H9 (cell line): ENCODE measurements around the gene HECW1. TPM values are rescaled to one million over a fixed set of nuclear protein-coding genes. Genes with fewer than 3 reads are reported as not detected.

Source experiments
- DNase-seq: peaks from one replicate; pipeline ENCODE4 v3.0.0-alpha.2; 2017
- H2AFZ ChIP-seq: one replicate; pipeline ENCODE4 v1.6.1; 2013; ENCODE audit warnings: mild to moderate bottlenecking, low read length, control low read depth, moderate library complexity
- H2AK5ac ChIP-seq: 2 replicates; pipeline ENCODE4 v1.6.1; 2013; ENCODE audit warnings: low read length, control low read depth, mixed read lengths; ENCODE audit not compliant: insufficient read length
- H2BK120ac ChIP-seq: one replicate; pipeline ENCODE4 v1.6.1; 2013; ENCODE audit warnings: low read depth, mild to moderate bottlenecking, low read length, control low read depth, inconsistent platforms; ENCODE audit not compliant: poor library complexity, severe bottlenecking
- H2BK12ac ChIP-seq: 2 replicates; pipeline ENCODE4 v1.6.1; 2013; ENCODE audit warnings: low read length, control low read depth, mixed read lengths, low read depth; ENCODE audit not compliant: insufficient read length
- H2BK15ac ChIP-seq: 2 replicates; pipeline ENCODE4 v1.6.1; 2013; ENCODE audit warnings: low read depth, low read length, control low read depth
- H2BK20ac ChIP-seq: one replicate; pipeline ENCODE4 v1.6.1; 2013; ENCODE audit warnings: low read depth, mild to moderate bottlenecking, low read length, control low read depth, inconsistent platforms; ENCODE audit not compliant: poor library complexity, severe bottlenecking
- H2BK5ac ChIP-seq: 2 replicates; pipeline ENCODE4 v1.6.1; 2013; ENCODE audit warnings: low read length, control low read depth, mixed read lengths; ENCODE audit not compliant: insufficient read length
- H3K14ac ChIP-seq: 2 replicates; pipeline ENCODE4 v1.6.1; 2013; ENCODE audit warnings: low read length, control low read depth; ENCODE audit not compliant: insufficient read depth
- H3K18ac ChIP-seq: 2 replicates; pipeline ENCODE4 v1.6.1; 2013; ENCODE audit warnings: low read depth, mild to moderate bottlenecking, mixed read lengths, low read length, control low read depth; ENCODE audit not compliant: insufficient read length
- H3K23ac ChIP-seq: 2 replicates; pipeline ENCODE4 v1.6.1; 2013; ENCODE audit warnings: low read length, control low read depth, mixed read lengths, low read depth; ENCODE audit not compliant: insufficient read length
- H3K23me2 ChIP-seq: 2 replicates; pipeline ENCODE4 v1.6.1; 2013; ENCODE audit warnings: low read depth, mild to moderate bottlenecking, mixed read lengths, low read length, control low read depth; ENCODE audit not compliant: insufficient read length, poor library complexity, severe bottlenecking
- H3K27ac ChIP-seq: 2 replicates; pipeline ENCODE4 v1.5.1; 2013; ENCODE audit warnings: low read length, control low read depth, mixed read lengths, low read depth; ENCODE audit not compliant: insufficient read length
- H3K27me3 ChIP-seq: 2 replicates; pipeline ENCODE4 v1.6.1; 2013; ENCODE audit warnings: low read length, control low read depth, inconsistent platforms; ENCODE audit not compliant: insufficient read depth
- H3K4ac ChIP-seq: 2 replicates; pipeline ENCODE4 v1.6.1; 2013; ENCODE audit warnings: low read depth, mild to moderate bottlenecking, control low read depth, inconsistent platforms, low read length, moderate library complexity
- H3K4me1 ChIP-seq: 2 replicates; pipeline ENCODE4 v1.6.1; 2013; ENCODE audit warnings: low read length, control low read depth, inconsistent platforms; ENCODE audit not compliant: insufficient read depth
- H3K4me2 ChIP-seq: 2 replicates; pipeline ENCODE4 v1.6.1; 2013; ENCODE audit warnings: low read length, control low read depth, mixed read lengths; ENCODE audit not compliant: insufficient read length, insufficient read depth
- H3K56ac ChIP-seq: 2 replicates; pipeline ENCODE4 v1.6.1; 2013; ENCODE audit warnings: low read depth, mild to moderate bottlenecking, mixed read lengths, low read length, control low read depth; ENCODE audit not compliant: insufficient read length
- H3K79me1 ChIP-seq: 2 replicates; pipeline ENCODE4 v1.6.1; 2013; ENCODE audit warnings: low read depth, mild to moderate bottlenecking, moderate library complexity, low read length, control low read depth, inconsistent platforms; ENCODE audit not compliant: insufficient read depth, poor library complexity, severe bottlenecking
- H3K79me2 ChIP-seq: 2 replicates; pipeline ENCODE4 v1.6.1; 2013; ENCODE audit warnings: low read length, control low read depth, inconsistent platforms; ENCODE audit not compliant: insufficient read depth
- H3K9ac ChIP-seq: 2 replicates; pipeline ENCODE4 v1.6.1; 2013; ENCODE audit warnings: low read length, control low read depth, mixed read lengths; ENCODE audit not compliant: insufficient read length; ENCODE audit errors: extremely low read depth
- H3K9me3 ChIP-seq: one replicate; pipeline ENCODE4 v1.6.1; 2013; ENCODE audit warnings: low read depth, low read length, inconsistent platforms; ENCODE audit not compliant: control insufficient read depth
- H3T11ph ChIP-seq: one replicate; pipeline ENCODE4 v1.6.1; 2013; ENCODE audit warnings: mild to moderate bottlenecking, low read length, control low read depth, inconsistent platforms
- H4K20me1 ChIP-seq: one replicate; pipeline ENCODE4 v1.6.1; 2013; ENCODE audit not compliant: control insufficient read depth, insufficient read length, insufficient read depth
- H4K5ac ChIP-seq: 2 replicates; pipeline ENCODE4 v1.6.1; 2013; ENCODE audit warnings: low read depth, mild to moderate bottlenecking, mixed read lengths, low read length, control low read depth; ENCODE audit not compliant: insufficient read length
- H4K8ac ChIP-seq: replicated peaks from 2 replicates; pipeline ENCODE4 v1.6.1; 2013; ENCODE audit warnings: low read length, control low read depth, mixed read lengths, low read depth; ENCODE audit not compliant: insufficient read length
- H4K91ac ChIP-seq: 2 replicates; pipeline ENCODE4 v1.6.1; 2013; ENCODE audit warnings: low read depth, mild to moderate bottlenecking, moderate library complexity, mixed read lengths, low read length, control low read depth; ENCODE audit not compliant: insufficient read length
- H3K27ac Mint-ChIP-seq, 3 experiments: 2 replicates in 2 of 3; 3 replicates in 1 of 3; pipeline ENCODE4 v1.8.0; 2020 to 2021; ENCODE audit warnings: mixed read lengths in 3 of 3, mild to moderate bottlenecking in 1 of 3, moderate library complexity in 1 of 3
- H3K27me3 Mint-ChIP-seq: 2 replicates; pipeline ENCODE4 v1.8.0; 2021; ENCODE audit warnings: low read depth, mild to moderate bottlenecking, moderate library complexity, mixed read lengths
- H3K36me3 Mint-ChIP-seq, 3 experiments: 2 replicates in 2 of 3; 3 replicates in 1 of 3; pipeline ENCODE4 v1.8.0; 2020 to 2021; ENCODE audit warnings: low read depth in 3 of 3, mixed read lengths in 3 of 3; ENCODE audit not compliant: insufficient read depth in 1 of 3
- H3K4me1 Mint-ChIP-seq, 2 experiments: 2 replicates each; pipeline ENCODE4 v1.8.0; 2020; ENCODE audit warnings: mixed read lengths in 2 of 2
- H3K4me3 Mint-ChIP-seq, 2 experiments: 2 replicates in 1 of 2; 3 replicates in 1 of 2; pipeline ENCODE4 v1.8.0; 2020 to 2021; ENCODE audit warnings: mild to moderate bottlenecking in 2 of 2, mixed read lengths in 2 of 2, moderate library complexity in 1 of 2
- H3K9me3 Mint-ChIP-seq, 2 experiments: 2 replicates in 1 of 2; 3 replicates in 1 of 2; pipeline ENCODE4 v1.8.0; 2020; ENCODE audit warnings: mild to moderate bottlenecking in 2 of 2, mixed read lengths in 2 of 2, moderate library complexity in 1 of 2
- WGBS: extraction: QIAGEN DNeasy Blood & Tissue Kit; methylation state at CpG from one replicate; pipeline ENCODE4 v1.1.7; 2013; ENCODE audit warnings: missing lambda C conversion rate, low lambda C conversion rate, mixed read lengths; ENCODE audit not compliant: insufficient read length; ENCODE audit errors: extremely low coverage; 5-methylcytosine and 5-hydroxymethylcytosine counted together
- total RNA-seq: library from RNA; stranded (reverse); gene quantifications from 2 replicates; pipeline ENCODE4 v1.2.1, GENCODE V29; 2021
- TF ChIP-seq, protein P1 (sequence below): fragments of 200-600 bp; sonication (generic); conservative IDR thresholded peaks from 3 replicates; pipeline ENCODE4 v1.8.0; 2021; ENCODE audit warnings: antibody characterized with exemption, mild to moderate bottlenecking

HECW1 gene
- total RNA-seq, 1 experiment from 2014 or later = 5.0 TPM

DNA sequence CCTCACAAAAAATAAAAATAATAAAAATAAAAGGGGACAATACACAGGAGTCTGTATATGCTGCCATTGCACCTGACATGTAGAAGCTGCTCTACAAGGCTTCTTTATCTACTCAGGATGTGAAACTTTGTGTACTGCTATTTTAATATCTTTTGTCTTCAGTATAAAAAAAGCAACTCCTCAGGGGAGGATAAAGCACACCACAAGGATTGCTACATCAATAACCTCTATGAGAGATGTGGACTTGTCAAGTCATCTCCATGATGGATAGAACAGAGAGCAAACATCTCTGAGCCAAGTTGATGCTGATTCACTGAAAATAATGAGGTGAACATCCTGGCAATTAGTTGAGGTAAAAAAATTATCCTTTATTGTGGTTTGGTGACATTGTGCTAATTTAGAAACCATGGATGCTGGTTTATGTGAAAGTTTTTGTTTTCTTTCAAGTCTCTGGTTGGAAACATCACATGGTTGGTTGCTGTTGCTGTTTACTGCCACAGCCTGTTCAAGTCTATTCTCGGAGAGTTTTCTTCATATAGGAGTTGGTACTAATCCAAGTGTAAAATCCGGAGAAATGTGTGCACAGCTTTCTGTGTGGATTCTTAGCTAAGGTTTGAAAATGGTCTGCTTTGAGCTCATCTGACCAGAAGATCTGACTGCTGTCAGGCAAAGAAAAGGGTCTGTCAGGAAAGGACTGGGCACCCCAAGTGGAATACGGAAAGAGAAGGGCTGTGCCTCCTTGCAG lies 1.5 kb upstream of the HECW1 start:
- Histone ChIP-seq H3K56ac (no peak overlapping the region), H3T11ph (no peak overlapping the region), H4K20me1 (no peaks in the 10 kb centered on the region), H3K18ac (no peak overlapping the region), H2BK15ac (no peak overlapping the region), H3K4me2 (no peak overlapping the region), H3K4me1 (peaks cover 5% of the 10 kb centered on the region; the same call in 1 of the 2 replicates), H2BK120ac (no peak overlapping the region), H3K23me2 (peaks cover 15% of the 10 kb centered on the region), H2AK5ac (no peak overlapping the region), H3K27ac (no peak overlapping the region), H4K5ac (no peak overlapping the region), H3K79me2 (peaks cover 2% of the 10 kb centered on the region; the same call in 1 of the 2 replicates), H3K9me3 (no peaks in the 10 kb centered on the region), H2AFZ (no peak overlapping the region), H4K91ac (no peak overlapping the region), H2BK12ac (no peak overlapping the region), H2BK20ac (no peak overlapping the region), H2BK5ac (no peak overlapping the region), H3K14ac (no peak overlapping the region), H3K79me1 (no peaks in the 10 kb centered on the region), H3K9ac (no peak overlapping the region), H3K4ac (no peak overlapping the region), H3K23ac (no peak overlapping the region), H4K8ac (no peak overlapping the region), H3K27me3 (no peaks in the 10 kb centered on the region)
- Mint-ChIP-seq H3K27me3 (peaks cover 24% of the 10 kb centered on the region), H3K4me1 (peaks cover 62 to 64% of the 10 kb centered on the region in 2 experiments), H3K36me3 (no peaks in the 10 kb centered on the region), H3K9me3 (no peaks in the 10 kb centered on the region), H3K4me3 (peak overlapping the region in 1 of 2 experiments; percentile 51; a peak in 3 of 5 replicates), H3K27ac (no peak overlapping the region)
- TF ChIP-seq, protein P1, sequence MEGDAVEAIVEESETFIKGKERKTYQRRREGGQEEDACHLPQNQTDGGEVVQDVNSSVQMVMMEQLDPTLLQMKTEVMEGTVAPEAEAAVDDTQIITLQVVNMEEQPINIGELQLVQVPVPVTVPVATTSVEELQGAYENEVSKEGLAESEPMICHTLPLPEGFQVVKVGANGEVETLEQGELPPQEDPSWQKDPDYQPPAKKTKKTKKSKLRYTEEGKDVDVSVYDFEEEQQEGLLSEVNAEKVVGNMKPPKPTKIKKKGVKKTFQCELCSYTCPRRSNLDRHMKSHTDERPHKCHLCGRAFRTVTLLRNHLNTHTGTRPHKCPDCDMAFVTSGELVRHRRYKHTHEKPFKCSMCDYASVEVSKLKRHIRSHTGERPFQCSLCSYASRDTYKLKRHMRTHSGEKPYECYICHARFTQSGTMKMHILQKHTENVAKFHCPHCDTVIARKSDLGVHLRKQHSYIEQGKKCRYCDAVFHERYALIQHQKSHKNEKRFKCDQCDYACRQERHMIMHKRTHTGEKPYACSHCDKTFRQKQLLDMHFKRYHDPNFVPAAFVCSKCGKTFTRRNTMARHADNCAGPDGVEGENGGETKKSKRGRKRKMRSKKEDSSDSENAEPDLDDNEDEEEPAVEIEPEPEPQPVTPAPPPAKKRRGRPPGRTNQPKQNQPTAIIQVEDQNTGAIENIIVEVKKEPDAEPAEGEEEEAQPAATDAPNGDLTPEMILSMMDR = no peak
- DNase-seq = no peak
- WGBS = no CpG with 5 or more reads among the region's 3 CpGs
